ENCODE data around the gene RASL12.

Gene RASL12

DNA sequence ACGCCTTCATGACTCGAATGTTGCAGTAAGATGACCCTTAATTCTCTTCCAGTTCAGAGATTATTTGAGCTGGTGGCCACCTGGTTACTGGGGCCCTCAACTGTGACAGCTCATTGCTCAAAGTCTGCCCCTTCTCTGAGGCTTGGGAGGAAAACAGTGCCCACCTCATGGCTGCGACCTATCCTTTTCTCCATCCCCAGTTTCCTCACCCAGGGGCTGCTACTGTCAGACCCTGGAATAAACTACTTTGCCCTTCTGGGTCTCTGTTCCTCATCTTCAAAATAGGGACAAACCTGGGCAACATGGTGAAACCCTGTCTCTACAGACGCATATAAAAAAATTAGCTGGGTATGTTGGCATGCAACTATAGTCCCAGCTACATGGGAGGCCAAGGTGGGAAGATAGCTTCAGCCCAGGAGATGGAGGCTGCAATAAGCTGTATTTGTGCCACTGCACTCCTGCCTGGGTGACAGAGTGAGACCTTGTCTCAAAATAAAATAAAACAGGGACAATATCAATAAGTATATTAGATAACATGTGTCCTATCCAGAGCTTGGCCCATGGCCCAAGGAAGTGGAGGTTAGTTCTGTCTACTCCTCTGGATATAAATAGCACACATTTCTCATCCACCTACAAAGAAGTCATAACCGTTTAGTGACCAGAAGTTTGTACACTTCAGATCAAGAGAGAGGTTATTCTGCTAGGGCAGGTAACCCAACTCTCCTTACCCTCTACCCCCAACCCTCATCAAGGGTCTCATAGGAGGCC lies 2.2 kb upstream of the RASL12 start:
- Histone ChIP-seq H3K4me3 (ENCODE audit: low read depth in 1 of 2, low read length in 2 of 2) (no peak overlapping the region), H3K27me3 (ENCODE audit: low read depth, low read length) (peaks cover 16% of the 10 kb centered on the region), H3K36me3 (ENCODE audit: control insufficient read depth in 1 of 2, insufficient read depth in 2 of 2, low read length in 2 of 2) (no peaks in the 10 kb centered on the region), H3K27ac (ENCODE audit: low read length) (peak overlapping the region; percentile 26), H3K9me3 (ENCODE audit: control insufficient read depth in 1 of 2, low read length in 2 of 2) (no peaks in the 10 kb centered on the region), H3K4me1 (ENCODE audit: control insufficient read depth in 1 of 2, insufficient read depth in 2 of 2, low read length in 2 of 2) (peaks cover 10 to 23% of the 10 kb centered on the region in 2 donors)

DNA sequence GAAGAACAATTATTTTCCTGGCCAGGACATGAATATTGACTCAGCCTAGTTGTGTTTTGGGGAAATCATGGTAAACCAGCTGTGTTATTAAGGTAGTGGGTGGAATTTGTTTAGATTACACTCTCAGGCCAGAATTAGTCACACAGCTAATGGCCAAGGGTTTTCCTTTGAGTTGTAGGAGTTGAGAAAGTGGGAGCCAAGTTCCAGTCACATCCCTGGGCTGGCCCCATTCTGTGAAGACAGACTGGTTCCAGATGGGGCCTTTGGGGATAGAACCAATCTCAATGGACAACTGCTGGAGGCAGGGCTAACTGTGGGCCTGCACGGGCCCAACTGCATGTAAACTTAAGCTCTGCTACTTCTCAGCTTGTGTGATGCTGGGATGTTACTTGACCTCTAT lies 1.4 kb upstream of the RASL12 start:
- H3K4me1 ChIP-seq (ENCODE audit: control insufficient read depth in 1 of 2, insufficient read depth in 2 of 2, low read length in 2 of 2): peaks cover 10 to 23% of the 10 kb centered on the region in 2 donors
- no peaks in the 10 kb centered on the region for H3K36me3 ChIP-seq (ENCODE audit: control insufficient read depth in 1 of 2, insufficient read depth in 2 of 2, low read length in 2 of 2)
- no peaks in the 10 kb centered on the region for H3K9me3 ChIP-seq (ENCODE audit: control insufficient read depth in 1 of 2, low read length in 2 of 2)
- peaks cover 16% of the 10 kb centered on the region for H3K27me3 ChIP-seq (ENCODE audit: low read depth, low read length)
- H3K4me3 ChIP-seq (ENCODE audit: low read depth in 1 of 2, low read length in 2 of 2): no peak overlapping the region
- H3K27ac ChIP-seq (ENCODE audit: low read length): peak overlapping the region; percentile 67

DNA sequence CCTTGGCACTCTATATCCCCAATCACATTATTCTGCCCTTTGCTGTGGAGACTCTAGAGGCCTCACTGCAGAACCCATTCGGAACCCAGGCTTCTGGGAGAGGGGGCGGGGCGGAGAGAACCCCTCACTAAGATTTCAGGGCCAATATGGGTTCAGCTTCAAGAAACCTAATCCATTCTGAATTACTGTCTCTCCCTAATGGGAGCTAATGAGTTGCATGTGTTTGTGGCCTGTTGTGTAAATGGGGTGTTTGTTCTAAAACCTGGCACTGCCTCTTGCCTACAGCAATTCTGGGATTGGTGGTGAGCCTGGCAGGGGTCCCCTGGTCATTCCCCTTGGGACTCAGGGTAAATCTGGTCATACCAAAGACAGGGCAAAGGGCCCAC lies 605 bp upstream of the RASL12 start:
- Histone ChIP-seq H3K36me3 (ENCODE audit: control insufficient read depth in 1 of 2, insufficient read depth in 2 of 2, low read length in 2 of 2) (no peaks in the 10 kb centered on the region), H3K4me3 (ENCODE audit: low read depth in 1 of 2, low read length in 2 of 2) (peak overlapping the region; percentile 33 to 56), H3K4me1 (ENCODE audit: control insufficient read depth in 1 of 2, insufficient read depth in 2 of 2, low read length in 2 of 2) (peaks cover 10 to 26% of the 10 kb centered on the region in 2 donors), H3K9me3 (ENCODE audit: control insufficient read depth in 1 of 2, low read length in 2 of 2) (no peaks in the 10 kb centered on the region), H3K27ac (ENCODE audit: low read length) (peak overlapping the region; percentile 67), H3K27me3 (ENCODE audit: low read depth, low read length) (peaks cover 16% of the 10 kb centered on the region)

DNA sequence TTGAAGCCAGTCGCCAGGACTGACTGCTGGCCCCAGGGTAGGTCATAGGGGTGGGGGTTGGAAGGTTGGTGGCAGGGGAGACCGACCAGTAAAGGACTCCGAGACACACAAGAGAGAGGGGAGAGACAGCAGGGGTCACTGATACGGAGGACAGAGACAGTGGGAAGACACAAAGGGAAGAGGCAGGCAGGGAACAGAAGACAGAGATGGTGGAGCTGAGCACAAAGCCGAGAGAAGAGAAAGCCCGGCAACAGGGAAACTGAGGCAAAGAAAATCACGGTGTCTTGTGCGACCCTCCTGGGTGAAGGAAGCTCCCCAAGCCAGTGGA lies 510 bp downstream of the RASL12 start:
- peak overlapping the region; percentile 50 to 56 for H3K4me3 ChIP-seq (ENCODE audit: low read depth in 1 of 2, low read length in 2 of 2)
- peaks cover 10 to 28% of the 10 kb centered on the region in 2 donors for H3K4me1 ChIP-seq (ENCODE audit: control insufficient read depth in 1 of 2, insufficient read depth in 2 of 2, low read length in 2 of 2)
- peak overlapping the region; percentile 85 for H3K27ac ChIP-seq (ENCODE audit: low read length)
- H3K9me3 ChIP-seq (ENCODE audit: control insufficient read depth in 1 of 2, low read length in 2 of 2): no peaks in the 10 kb centered on the region
- H3K36me3 ChIP-seq (ENCODE audit: control insufficient read depth in 1 of 2, insufficient read depth in 2 of 2, low read length in 2 of 2): no peaks in the 10 kb centered on the region
- H3K27me3 ChIP-seq (ENCODE audit: low read depth, low read length): peaks cover 16% of the 10 kb centered on the region

DNA sequence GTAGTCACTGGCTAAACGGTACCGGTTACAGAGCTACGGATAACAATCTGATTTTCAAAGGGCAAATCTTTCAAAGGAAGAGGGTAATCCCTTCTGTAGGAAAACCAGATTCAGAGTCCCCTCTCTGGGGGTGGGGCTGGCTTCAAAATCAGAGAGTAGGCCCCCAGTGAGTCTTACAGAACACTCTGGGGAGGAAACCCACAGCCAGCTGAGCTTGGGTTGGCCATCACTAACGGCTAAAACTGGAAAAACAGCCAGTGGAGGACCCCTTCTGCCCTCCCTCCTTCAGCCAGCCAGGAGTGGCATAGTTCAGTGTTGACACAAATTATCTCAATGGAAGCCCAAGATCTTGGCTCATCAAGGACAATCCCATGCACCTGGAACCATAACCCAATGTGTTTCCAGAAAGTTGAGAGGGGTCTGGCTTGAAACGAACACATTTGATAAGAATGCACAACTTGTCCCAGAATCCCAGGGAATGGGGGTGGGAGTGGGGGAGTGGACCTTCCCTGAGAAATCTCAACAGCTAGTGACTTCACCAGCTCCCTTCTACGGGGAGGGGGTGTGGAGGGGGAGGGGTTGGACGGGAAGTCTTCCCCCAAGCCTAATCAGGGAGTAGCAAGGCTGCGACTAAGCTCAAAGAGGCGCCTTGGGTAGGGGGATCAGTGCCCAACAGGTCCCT lies 1.0 kb downstream of the RASL12 start:
- no peaks in the 10 kb centered on the region for H3K9me3 ChIP-seq (ENCODE audit: control insufficient read depth in 1 of 2, low read length in 2 of 2)
- H3K4me1 ChIP-seq (ENCODE audit: control insufficient read depth in 1 of 2, insufficient read depth in 2 of 2, low read length in 2 of 2): peaks cover 7 to 27% of the 10 kb centered on the region in 2 donors
- peak overlapping the region; percentile 50 to 56 for H3K4me3 ChIP-seq (ENCODE audit: low read depth in 1 of 2, low read length in 2 of 2)
- peaks cover 16% of the 10 kb centered on the region for H3K27me3 ChIP-seq (ENCODE audit: low read depth, low read length)
- peak overlapping the region; percentile 85 for H3K27ac ChIP-seq (ENCODE audit: low read length)
- no peaks in the 10 kb centered on the region for H3K36me3 ChIP-seq (ENCODE audit: control insufficient read depth in 1 of 2, insufficient read depth in 2 of 2, low read length in 2 of 2)

DNA sequence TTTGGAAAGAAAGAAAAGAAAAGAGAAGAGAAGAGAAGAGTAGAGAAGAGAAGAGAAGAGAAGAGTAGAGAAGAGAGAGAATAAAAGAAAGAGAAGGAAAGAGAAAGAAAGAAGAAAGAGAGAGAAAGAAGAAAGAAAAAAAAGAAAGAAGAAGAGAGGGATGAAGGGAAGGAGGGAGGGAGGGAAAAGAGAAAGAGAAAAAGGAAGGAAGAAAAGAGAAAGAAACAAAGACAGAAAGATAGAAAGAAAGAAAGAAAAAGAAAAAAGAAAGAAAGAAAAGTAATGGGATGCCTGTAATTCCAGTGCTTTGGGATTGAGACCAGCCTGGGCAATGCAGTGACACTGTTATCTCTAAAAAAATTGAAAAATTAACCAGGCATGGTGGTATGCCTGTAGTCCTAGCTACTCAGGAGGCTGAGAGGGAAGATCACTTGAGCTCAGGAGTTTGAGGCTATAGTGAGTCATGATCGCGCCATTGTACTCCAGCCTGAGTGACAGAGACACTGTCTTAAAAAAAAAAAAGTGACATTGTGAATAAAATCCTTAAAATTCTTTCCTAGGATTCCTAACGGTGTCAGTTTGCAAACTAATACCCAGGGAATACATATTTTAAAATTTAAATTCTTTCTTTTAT lies 1.7 kb downstream of the RASL12 start:
- H3K27ac ChIP-seq (ENCODE audit: low read length): peak overlapping the region; percentile 85
- H3K4me1 ChIP-seq (ENCODE audit: control insufficient read depth in 1 of 2, insufficient read depth in 2 of 2, low read length in 2 of 2): peaks cover 4 to 21% of the 10 kb centered on the region in 2 donors
- peaks cover 16% of the 10 kb centered on the region for H3K27me3 ChIP-seq (ENCODE audit: low read depth, low read length)
- peak overlapping the region; percentile 50 to 56 for H3K4me3 ChIP-seq (ENCODE audit: low read depth in 1 of 2, low read length in 2 of 2)
- no peaks in the 10 kb centered on the region for H3K9me3 ChIP-seq (ENCODE audit: control insufficient read depth in 1 of 2, low read length in 2 of 2)
- no peaks in the 10 kb centered on the region for H3K36me3 ChIP-seq (ENCODE audit: control insufficient read depth in 1 of 2, insufficient read depth in 2 of 2, low read length in 2 of 2)

DNA sequence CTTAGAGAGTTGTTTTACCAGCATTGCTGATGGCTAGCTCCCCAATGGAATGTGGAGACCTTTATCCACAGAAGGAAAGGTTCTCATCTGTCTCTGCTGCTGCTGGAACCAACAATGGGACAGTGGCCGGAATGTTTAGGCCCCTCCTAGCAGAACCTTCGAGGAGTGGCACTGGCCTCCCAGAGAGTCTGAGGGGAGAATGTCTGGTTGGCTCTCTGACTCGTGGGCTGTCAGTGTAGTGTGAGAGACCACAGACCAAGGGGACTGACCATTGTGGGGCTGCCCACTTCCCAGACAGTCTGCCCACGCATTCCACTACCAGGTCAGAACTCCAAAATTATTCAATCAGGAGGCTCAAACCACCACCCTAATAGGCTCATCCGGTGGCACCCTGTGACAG lies 5.1 kb downstream of the RASL12 start:
- H3K27ac ChIP-seq (ENCODE audit: low read length): no peak overlapping the region
- no peak overlapping the region for H3K4me3 ChIP-seq (ENCODE audit: low read depth in 1 of 2, low read length in 2 of 2)
- no peaks in the 10 kb centered on the region for H3K9me3 ChIP-seq (ENCODE audit: control insufficient read depth in 1 of 2, low read length in 2 of 2)
- H3K27me3 ChIP-seq (ENCODE audit: low read depth, low read length): peaks cover 8% of the 10 kb centered on the region
- H3K4me1 ChIP-seq (ENCODE audit: control insufficient read depth in 1 of 2, insufficient read depth in 2 of 2, low read length in 2 of 2): peaks cover 4 to 14% of the 10 kb centered on the region in 2 donors
- no peaks in the 10 kb centered on the region for H3K36me3 ChIP-seq (ENCODE audit: control insufficient read depth in 1 of 2, insufficient read depth in 2 of 2, low read length in 2 of 2)

DNA sequence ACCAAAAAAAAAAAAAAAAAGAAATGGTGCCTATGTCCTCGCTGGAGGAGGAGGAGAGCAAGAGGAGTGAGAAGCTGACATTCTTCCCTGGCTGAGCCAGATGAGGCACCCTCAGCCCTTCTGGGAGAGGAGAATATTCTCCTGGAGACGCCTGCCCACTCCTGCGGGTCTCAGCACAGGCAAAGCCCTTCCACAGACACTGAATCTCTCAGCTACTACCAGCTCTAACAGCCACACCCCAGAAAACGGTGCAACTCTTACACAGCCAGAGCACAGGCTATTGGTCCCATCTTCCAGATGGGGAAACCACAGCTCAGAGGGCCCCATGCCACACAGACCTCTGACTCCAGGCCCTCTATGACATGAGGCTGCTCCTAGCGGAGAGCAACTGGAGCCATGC lies 5.7 kb downstream of the RASL12 start:
- H3K9me3 ChIP-seq (ENCODE audit: control insufficient read depth in 1 of 2, low read length in 2 of 2): no peaks in the 10 kb centered on the region
- H3K36me3 ChIP-seq (ENCODE audit: control insufficient read depth in 1 of 2, insufficient read depth in 2 of 2, low read length in 2 of 2): no peaks in the 10 kb centered on the region
- no peak overlapping the region for H3K27ac ChIP-seq (ENCODE audit: low read length)
- H3K4me1 ChIP-seq (ENCODE audit: control insufficient read depth in 1 of 2, insufficient read depth in 2 of 2, low read length in 2 of 2): peaks cover 4 to 14% of the 10 kb centered on the region in 2 donors
- H3K27me3 ChIP-seq (ENCODE audit: low read depth, low read length): peaks cover 2% of the 10 kb centered on the region
- no peak overlapping the region for H3K4me3 ChIP-seq (ENCODE audit: low read depth in 1 of 2, low read length in 2 of 2)

DNA sequence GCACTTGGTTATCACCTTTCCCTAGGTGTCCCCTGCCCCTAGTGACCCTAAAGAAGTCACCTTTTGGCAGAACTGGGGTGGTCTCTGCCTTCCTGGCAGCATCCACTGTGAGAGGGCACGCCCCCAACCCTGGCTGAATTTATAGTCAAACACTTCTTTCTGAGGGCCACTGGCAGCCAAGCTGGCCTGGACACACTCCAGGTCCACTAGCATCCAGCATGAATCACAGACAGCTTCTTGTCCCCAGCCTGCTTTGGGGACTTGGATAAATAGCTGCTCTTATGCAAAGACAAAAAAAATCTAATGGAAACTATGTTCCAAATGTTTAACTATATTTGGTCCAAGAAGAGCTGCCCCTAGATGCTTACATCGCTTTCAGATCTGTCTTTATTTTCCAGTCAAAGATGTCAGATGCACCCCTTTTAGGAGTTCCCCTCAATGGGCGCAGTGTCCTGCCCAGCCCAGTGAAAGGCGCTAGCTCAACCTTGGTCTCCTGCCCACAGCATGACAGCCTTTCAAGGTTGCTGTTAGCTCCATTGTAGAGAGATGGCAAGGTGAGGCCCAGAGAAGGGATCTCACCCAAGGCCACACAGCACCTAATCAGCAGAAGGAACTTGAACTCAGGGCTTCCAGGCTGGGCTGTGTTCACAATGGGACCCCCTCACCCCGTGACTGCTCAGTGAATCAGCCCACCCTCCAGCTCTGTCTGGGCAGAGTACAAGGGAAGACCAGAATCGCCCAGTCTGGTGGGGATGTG lies 7.0 kb downstream of the RASL12 start:
- Histone ChIP-seq H3K9me3 (ENCODE audit: control insufficient read depth in 1 of 2, low read length in 2 of 2) (no peaks in the 10 kb centered on the region), H3K36me3 (ENCODE audit: control insufficient read depth in 1 of 2, insufficient read depth in 2 of 2, low read length in 2 of 2) (no peaks in the 10 kb centered on the region), H3K27ac (ENCODE audit: low read length) (no peak overlapping the region), H3K27me3 (ENCODE audit: low read depth, low read length) (no peaks in the 10 kb centered on the region), H3K4me3 (ENCODE audit: low read depth in 1 of 2, low read length in 2 of 2) (no peak overlapping the region), H3K4me1 (ENCODE audit: control insufficient read depth in 1 of 2, insufficient read depth in 2 of 2, low read length in 2 of 2) (peaks cover 4 to 14% of the 10 kb centered on the region in 2 donors)

DNA sequence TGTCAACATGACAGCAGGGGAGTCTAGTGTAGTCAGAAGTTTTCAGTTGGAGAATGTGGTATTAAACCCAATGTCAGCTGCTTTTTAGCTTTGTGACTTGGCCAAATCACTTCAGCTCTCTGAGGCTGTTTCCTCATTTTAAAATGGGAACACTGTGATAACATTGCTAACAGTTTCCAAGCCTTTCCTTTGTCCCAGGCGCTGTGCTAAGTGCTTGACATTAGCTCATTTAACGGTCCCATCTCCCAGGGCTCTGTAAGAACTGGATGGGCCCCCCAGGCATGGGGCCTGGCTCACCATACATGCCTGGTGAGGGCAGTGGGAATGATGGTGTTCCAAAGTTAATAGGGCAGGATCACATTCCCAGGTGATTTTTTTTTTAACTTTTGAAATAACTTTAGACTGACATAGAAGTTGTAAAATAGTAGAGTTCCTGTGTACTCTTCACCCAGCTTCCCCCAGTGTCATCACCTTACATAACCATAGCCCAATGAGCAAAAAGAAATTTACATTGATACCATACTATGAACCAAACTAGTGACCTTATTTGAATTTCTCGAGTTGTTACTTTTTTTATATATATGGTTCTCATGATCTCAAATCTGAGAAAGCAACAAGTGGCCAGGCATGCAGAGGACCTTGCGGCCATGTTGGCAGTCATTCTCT lies 7.7 kb downstream of the RASL12 start:
- H3K4me3 ChIP-seq (ENCODE audit: low read depth in 1 of 2, low read length in 2 of 2): no peak overlapping the region
- H3K36me3 ChIP-seq (ENCODE audit: control insufficient read depth in 1 of 2, insufficient read depth in 2 of 2, low read length in 2 of 2): no peaks in the 10 kb centered on the region
- no peaks in the 10 kb centered on the region for H3K27me3 ChIP-seq (ENCODE audit: low read depth, low read length)
- no peak overlapping the region for H3K27ac ChIP-seq (ENCODE audit: low read length)
- H3K9me3 ChIP-seq (ENCODE audit: control insufficient read depth in 1 of 2, low read length in 2 of 2): no peaks in the 10 kb centered on the region
- H3K4me1 ChIP-seq (ENCODE audit: control insufficient read depth in 1 of 2, insufficient read depth in 2 of 2, low read length in 2 of 2): peaks cover 0 to 14% of the 10 kb centered on the region in 2 donors

All from muscle layer of duodenum (tissue), 2 donors.